Keratinocyte (primary cell): ENCODE data around the gene TACC2. TPM values are rescaled to one million over a fixed set of nuclear protein-coding genes. Genes with fewer than 3 reads are reported as not detected.

Experiments used
- DNase-seq: peaks from one replicate; pipeline ENCODE4 v3.0.0-alpha.2; 2011; ENCODE audit warnings: low read depth, missing footprints, low spot score
- FAIRE-seq: peaks from 2 replicates; lab custom pipeline; 2011; peaks lifted over from hg19 to GRCh38; lab: Jason Lieb, UNC
- H2AFZ ChIP-seq: 2 replicates; pipeline ENCODE4 v1.6.0; 2012; ENCODE audit warnings: low read length, control low read depth, inconsistent platforms; ENCODE audit not compliant: control insufficient read depth
- H3K27ac ChIP-seq: 2 replicates; pipeline ENCODE4 v1.5.1; 2011; ENCODE audit warnings: low read length; ENCODE audit not compliant: control insufficient read depth, insufficient read depth
- H3K27me3 ChIP-seq: 3 replicates; pipeline ENCODE4 v1.6.0; 2011; ENCODE audit warnings: low read length; ENCODE audit not compliant: control insufficient read depth, insufficient read depth; ENCODE audit errors: extremely low read depth
- H3K36me3 ChIP-seq, 2 experiments: 2 replicates in 1 of 2; 3 replicates in 1 of 2; pipeline ENCODE4 v1.5.1; 2011; ENCODE audit warnings: low read length in 2 of 2, mild to moderate bottlenecking in 1 of 2; ENCODE audit not compliant: control insufficient read depth in 2 of 2, insufficient read depth in 2 of 2; ENCODE audit errors: extremely low read depth in 1 of 2
- H3K4me1 ChIP-seq: 3 replicates; pipeline ENCODE4 v1.5.1; 2011; ENCODE audit warnings: low read length; ENCODE audit not compliant: control insufficient read depth, insufficient read depth; ENCODE audit errors: extremely low read depth
- H3K4me2 ChIP-seq: 3 replicates; pipeline ENCODE4 v1.6.0; 2011; ENCODE audit warnings: low read depth, low read length; ENCODE audit not compliant: control insufficient read depth, insufficient read depth; ENCODE audit errors: extremely low read depth
- H3K4me3 ChIP-seq, 3 experiments: fragments of 200-600 bp in 1 of 3; sonication (generic) in 1 of 3; 2 replicates in 2 of 3; 3 replicates in 1 of 3; pipeline ENCODE4 v1.5.1; 2011 to 2016; ENCODE audit warnings: low read length in 3 of 3, mild to moderate bottlenecking in 3 of 3, control low read depth in 2 of 3, inconsistent platforms in 1 of 3, low read depth in 1 of 3, mixed read lengths in 1 of 3, mixed run types in 1 of 3, moderate library complexity in 1 of 3; ENCODE audit not compliant: control insufficient read depth in 2 of 3, insufficient read depth in 2 of 3; ENCODE audit errors: extremely low read depth in 1 of 3
- H3K79me2 ChIP-seq: 2 replicates; pipeline ENCODE4 v1.6.0; 2012; ENCODE audit warnings: low read length; ENCODE audit not compliant: control insufficient read depth, insufficient read depth
- H3K9ac ChIP-seq: 3 replicates; pipeline ENCODE4 v1.6.0; 2011; ENCODE audit warnings: low read length; ENCODE audit not compliant: control insufficient read depth, insufficient read depth; ENCODE audit errors: extremely low read depth
- H3K9me1 ChIP-seq: 3 replicates; pipeline ENCODE4 v1.6.0; 2011; ENCODE audit warnings: low read length; ENCODE audit not compliant: control insufficient read depth, insufficient read depth; ENCODE audit errors: extremely low read depth
- H3K9me3 ChIP-seq: 2 replicates; pipeline ENCODE4 v1.5.1; 2012; ENCODE audit warnings: low read depth, low read length; ENCODE audit not compliant: control insufficient read depth
- H4K20me1 ChIP-seq: 3 replicates; pipeline ENCODE4 v1.6.0; 2011; ENCODE audit warnings: low read length; ENCODE audit not compliant: control insufficient read depth, insufficient read depth; ENCODE audit errors: extremely low read depth
- CTCF ChIP-seq, 3 experiments: IDR thresholded peaks in 1 of 3; conservative IDR thresholded peaks in 1 of 3; optimal IDR thresholded peaks in 1 of 3; 2 replicates in 2 of 3; 3 replicates in 1 of 3; pipeline versions ENCODE3 to v1.5.1; 2011; ENCODE audit warnings: low read length in 3 of 3, mild to moderate bottlenecking in 3 of 3, moderate library complexity in 2 of 3, control low read depth in 1 of 3, inconsistent platforms in 1 of 3; ENCODE audit not compliant: insufficient read depth in 2 of 3; ENCODE audit errors: extremely low read depth in 1 of 3
- EZH2 ChIP-seq: IDR thresholded peaks from one replicate; pipeline ENCODE4 v1.6.1; 2012; ENCODE audit warnings: inconsistent platforms, mild to moderate bottlenecking, low read length, moderate library complexity
- dilution Hi-C: fragments of 300-500 bp; cut with MboI; formaldehyde crosslinking; loops from one replicate; pipeline ENCODE4 v1.7.0; 2020; ENCODE audit warnings: low sequenced_read_pairs; ENCODE audit not compliant: extremely low pct_ligation_motif_present
- polyA plus RNA-seq, 5 experiments: library from polyadenylated mRNA; depleted of rRNA in 3 of 5; stranded (reverse) in 3 of 5; stranded (forward) in 1 of 5; unstranded in 1 of 5; fragments of >200 nt; gene quantifications; 1 replicate in 1 of 5; 2 replicates in 3 of 5; 3 replicates in 1 of 5; pipeline versions ENCODE4 v1.2.1 to v1.2.3, GENCODE V29; 2011 to 2012; ENCODE audit warnings: missing spikeins in 2 of 5, low read depth in 1 of 5, low replicate concordance in 1 of 5

The TACC2 gene
- polyA plus RNA-seq, 1 donor (not counting 4 experiments of a cell fraction or from before 2014, with no cell fraction given): 12.8 TPM

GRCh38 chr10:121941532-121941931 is 47.4 kb upstream of the TACC2 start:
- no peak for FAIRE-seq
- no peaks in the 10 kb centered on the region for H3K27me3 ChIP-seq
- peaks cover 6% of the 10 kb centered on the region for H3K4me1 ChIP-seq
- no peak for DNase-seq
- H3K4me3 ChIP-seq: no peak overlapping the region
- no peaks in the 10 kb centered on the region for H3K9me3 ChIP-seq
- H4K20me1 ChIP-seq: no peaks in the 10 kb centered on the region
- H3K27ac ChIP-seq: no peak overlapping the region
- H2AFZ ChIP-seq: no peak overlapping the region
- H3K36me3 ChIP-seq: no peaks in the 10 kb centered on the region
- TF ChIP-seq CTCF (optimal IDR thresholded peaks at IDR 0.05 in 1 of 3, IDR thresholded peaks at IDR 0.05 in 1 of 3, conservative IDR thresholded peaks at IDR 0.05 in 1 of 3; ENCODE audit: extremely low read depth in 1 of 3, insufficient read depth in 2 of 3, low read length in 3 of 3) (no peak), EZH2 (no peak)
- H3K9ac ChIP-seq: no peak overlapping the region
- H3K79me2 ChIP-seq: no peaks in the 10 kb centered on the region
- H3K4me2 ChIP-seq: no peak overlapping the region
- dilution Hi-C loops: no loop called here
- H3K9me1 ChIP-seq: no peaks in the 10 kb centered on the region

- Histone ChIP-seq H3K27me3 (no peaks in the 10 kb centered on the region), H3K79me2 (no peaks in the 10 kb centered on the region), H3K9ac (no peak overlapping the region), H3K4me1 (peaks cover 6% of the 10 kb centered on the region), H3K4me3 (no peak overlapping the region), H3K9me1 (no peaks in the 10 kb centered on the region), H4K20me1 (no peaks in the 10 kb centered on the region), H3K36me3 (no peaks in the 10 kb centered on the region), H2AFZ (no peak overlapping the region), H3K4me2 (no peak overlapping the region), H3K27ac (no peak overlapping the region), H3K9me3 (no peaks in the 10 kb centered on the region)
- dilution Hi-C loops: no loop called here
- TF ChIP-seq CTCF (optimal IDR thresholded peaks at IDR 0.05 in 1 of 3, IDR thresholded peaks at IDR 0.05 in 1 of 3, conservative IDR thresholded peaks at IDR 0.05 in 1 of 3; ENCODE audit: extremely low read depth in 1 of 3, insufficient read depth in 2 of 3, low read length in 3 of 3): no peak
- TF ChIP-seq EZH2: no peak
- FAIRE-seq (peak; percentile 76), DNase-seq (no peak)
Observed at GRCh38 chr10:121942749-121943416, 46.1 kb upstream of the TACC2 start.
